Hematopoietic multipotent progenitor cell (in vitro differentiated cells): Measurements from ENCODE around the gene KCNA4. TPM values are rescaled to one million over a fixed set of nuclear protein-coding genes. Genes with fewer than 3 reads are reported as not detected.
"Not testable (repeated sequence)": the region's sequence is repeated elsewhere in the genome, so short reads cannot be mapped to it uniquely, and the experiment has no call there.

Experiments
- DNase-seq, 3 donors: peaks; one replicate each; pipeline ENCODE4 v3.0.0-alpha.2; 2011 to 2015; ENCODE audit warnings: low read depth in 2 of 3, low spot score in 2 of 3
- total RNA-seq: library from RNA; depleted of rRNA; stranded (reverse); fragments of >200 nt; gene quantifications from one replicate; pipeline ENCODE4 v1.2.3, GENCODE V29; 2012

Gene KCNA4
- under 0.01 TPM for total RNA-seq

- peak in 1 of 3 donors; percentile 15 for DNase-seq
These were observed at the start of gene KCNA4 for GRCh38 chr11:30016588-30017363. KCNA4 (minus strand) TSS chr11:30017030; CDS start chr11:30012678, 4,352 bp downstream.

- DNase-seq: no peak
These were observed 45.3 kb upstream of the KCNA4 start for GRCh38 chr11:30062103-30062502.

DNA sequence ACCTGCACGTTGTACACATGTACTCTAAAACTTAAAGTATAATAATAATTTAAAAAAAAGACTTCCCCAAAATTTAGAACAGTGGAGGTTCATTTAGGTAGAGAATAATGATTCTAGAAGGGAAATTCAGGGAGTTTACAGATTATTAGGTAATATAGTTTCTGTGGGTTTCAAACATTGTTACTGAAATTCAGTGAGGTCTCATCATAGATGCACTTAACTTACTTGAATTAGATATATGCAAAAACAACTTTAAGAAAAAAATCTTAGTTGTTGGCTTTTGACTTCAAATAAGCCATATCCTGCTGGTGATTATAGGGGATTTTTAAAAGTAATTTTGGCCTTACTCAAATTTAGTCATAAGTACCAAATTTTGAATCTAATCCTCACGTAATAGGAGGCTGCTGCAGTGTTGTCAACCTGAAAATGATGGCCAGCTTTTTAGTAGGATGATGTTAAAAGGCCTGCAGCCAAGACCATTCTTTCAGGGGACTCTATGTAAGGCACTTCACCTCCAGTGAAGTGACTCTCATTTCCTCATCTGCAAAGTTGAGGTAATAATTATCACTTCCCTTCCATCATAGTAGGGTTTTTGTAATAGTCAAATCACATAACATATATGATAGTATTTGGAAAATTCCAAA, 42.5 kb upstream of the KCNA4 start:
- no peak for DNase-seq

- no peak for DNase-seq
These were observed 32.4 kb upstream of the KCNA4 start for GRCh38 chr11:30049214-30049613.

GRCh38 chr11:30046578-30046945, 29.7 kb upstream of the KCNA4 start:
- DNase-seq: no peak

DNA sequence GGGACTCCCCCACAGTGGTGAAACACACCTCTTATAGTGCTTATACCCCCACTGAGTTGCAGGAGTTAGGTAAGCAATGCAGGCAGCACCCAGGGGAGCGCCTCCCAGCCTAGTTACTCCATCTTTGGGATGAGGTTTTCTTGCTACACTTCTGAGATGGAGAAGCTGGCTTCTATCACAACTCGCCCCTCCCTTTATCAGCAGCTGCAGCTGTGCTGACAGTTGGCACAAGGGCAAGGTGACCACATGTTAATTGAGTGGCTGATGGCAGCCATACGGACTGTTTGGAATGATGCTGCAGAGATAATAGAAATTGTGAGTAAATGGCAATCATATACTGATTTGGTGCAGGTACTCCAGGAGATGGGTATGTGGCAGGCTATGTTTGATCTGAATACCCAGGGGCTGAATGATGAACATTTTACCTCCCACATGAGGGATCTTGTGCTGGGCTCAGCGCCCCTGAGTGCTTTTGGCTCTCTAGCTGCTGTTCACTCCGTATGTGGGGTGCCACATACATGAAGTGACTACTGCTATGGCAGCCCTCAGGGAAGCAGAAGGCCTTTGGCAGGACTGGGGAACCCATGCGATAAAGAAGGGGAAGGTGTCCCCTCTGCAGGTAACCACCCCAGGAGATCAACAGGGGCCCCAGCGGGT, 29.2 kb upstream of the KCNA4 start:
- no peak for DNase-seq

GRCh38 chr11:30045144-30045543, 28.3 kb upstream of the KCNA4 start:
- no peak for DNase-seq

GRCh38 chr11:30041171-30041570, 24.3 kb upstream of the KCNA4 start:
- no peak for DNase-seq

- DNase-seq: not testable (repeated sequence)
These were observed 17.9 kb upstream of the KCNA4 start for GRCh38 chr11:30034746-30035145.

DNA sequence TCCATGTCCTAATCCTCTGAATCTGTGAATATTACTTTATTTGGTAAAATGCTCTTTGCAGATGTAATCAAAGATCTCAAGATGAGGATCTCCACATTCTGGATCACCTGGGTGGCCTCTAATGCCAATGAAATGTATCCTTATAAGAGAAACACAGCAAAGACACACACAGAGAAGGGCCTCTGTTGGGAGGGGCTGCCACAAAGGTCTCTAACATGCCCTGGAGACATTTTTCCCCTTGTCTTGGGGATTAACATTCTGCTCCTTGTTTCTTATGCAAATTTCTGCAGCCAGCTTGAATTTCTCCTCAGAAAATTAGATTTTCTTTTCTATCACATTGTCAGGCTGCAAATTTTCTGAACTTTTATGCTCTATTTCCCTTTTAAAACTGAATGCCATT, 17.3 kb upstream of the KCNA4 start:
- DNase-seq: not testable (repeated sequence)

- DNase-seq: no peak
These were observed 8.7 kb upstream of the KCNA4 start for GRCh38 chr11:30025396-30026139.

DNA sequence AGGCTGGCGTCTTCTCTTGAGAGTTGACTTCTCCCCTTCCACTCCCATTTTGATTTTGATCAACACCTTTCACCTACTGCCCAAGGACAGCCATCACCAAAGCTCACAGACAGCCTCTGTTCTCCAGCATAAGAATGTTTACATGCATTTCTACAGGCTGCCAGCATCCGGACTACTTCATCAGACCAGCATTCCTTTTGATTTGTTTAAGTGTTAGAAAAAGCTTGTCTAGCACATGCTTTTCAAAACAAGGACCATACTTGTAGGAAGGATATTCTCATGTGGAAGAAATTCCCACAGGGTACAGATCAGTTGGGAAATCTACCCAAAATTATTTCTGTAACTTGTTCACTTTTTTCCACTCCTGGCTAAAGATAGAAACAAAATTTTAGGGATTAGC, 6.2 kb upstream of the KCNA4 start:
- no peak for DNase-seq

DNA sequence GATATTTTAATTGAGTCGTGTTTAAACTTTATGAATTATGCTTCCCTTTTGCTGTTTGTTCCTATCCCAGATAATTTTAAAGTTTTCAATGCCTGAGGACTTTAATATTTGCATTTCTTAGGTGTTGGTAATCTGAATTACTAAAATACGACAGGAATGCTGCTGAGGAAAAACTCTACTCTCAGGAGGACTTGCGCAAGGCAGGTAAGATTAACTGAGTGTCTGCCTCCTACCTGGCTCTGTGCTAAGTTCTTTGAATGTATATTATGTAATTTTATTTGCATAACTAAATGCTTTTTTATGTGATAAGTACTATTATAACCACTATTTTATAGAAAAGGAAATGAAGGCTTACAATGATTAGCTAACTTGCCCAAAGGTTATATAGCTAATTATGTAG, 2.7 kb upstream of the KCNA4 start:
- no peak for DNase-seq

DNA sequence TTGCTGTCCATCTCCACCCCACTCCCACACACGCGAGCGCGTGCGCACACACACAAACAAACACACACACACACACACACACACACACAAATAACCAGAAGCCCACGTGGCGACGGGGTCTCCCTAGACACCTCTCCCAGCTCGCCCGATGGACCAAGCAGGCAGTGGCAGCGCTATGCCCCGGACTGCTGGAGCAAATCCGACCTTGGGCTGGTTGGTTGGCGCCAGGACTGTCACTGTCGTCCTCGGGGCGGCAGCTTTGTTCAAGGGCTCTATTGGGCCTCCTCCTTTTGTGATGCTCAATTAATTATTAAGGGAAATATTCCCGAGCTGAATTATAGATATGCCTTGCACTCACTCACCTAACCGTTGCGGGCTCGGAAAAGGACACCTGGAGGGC, 1.7 kb upstream of the KCNA4 start:
- DNase-seq: no peak

DNA sequence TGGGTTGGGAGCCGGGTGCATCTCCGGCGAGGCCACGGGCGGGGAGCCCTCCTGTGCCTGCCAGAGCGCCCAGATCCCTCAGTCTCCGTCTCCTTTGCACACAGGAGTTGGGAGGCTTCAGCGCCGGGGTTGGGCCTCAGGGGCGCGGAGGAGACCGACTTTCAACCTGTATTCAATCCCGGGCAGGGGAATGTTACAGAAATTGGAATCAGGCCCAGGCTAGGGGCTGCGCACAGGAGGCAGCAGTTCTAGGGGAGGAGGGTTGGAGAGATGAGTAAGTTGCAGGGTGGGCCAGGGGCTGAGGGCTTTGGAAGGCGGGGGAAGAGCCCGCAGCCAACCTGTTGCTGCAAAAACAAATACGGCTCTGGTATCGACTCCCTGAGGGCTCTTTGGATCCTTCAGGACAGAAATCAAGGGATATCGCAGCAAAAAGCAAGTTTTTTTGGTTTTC, 640 bp upstream of the KCNA4 start:
- DNase-seq: no peak

- no peak for DNase-seq
These were observed 961 bp downstream of the KCNA4 start for GRCh38 chr11:30015725-30016412.

DNA sequence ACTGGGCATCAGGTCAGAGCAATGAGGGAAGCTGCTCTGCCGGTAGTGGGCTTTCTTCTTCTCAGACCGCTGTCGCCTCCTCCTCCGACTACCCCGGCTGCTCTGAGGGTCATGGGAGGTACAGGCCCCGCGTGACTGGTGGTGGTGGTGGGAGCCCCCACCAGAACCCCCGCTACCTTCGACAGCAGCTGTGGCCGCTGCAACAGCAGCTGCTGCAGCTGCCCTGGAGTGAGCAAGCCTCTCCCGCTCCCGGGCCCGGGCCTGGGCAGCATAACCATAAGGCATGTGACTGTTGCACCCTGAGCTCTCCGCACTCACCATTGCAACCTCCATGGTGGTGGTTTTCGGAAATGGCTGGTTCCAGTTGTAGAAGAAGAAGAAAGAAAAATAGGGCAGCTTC, 4.5 kb downstream of the KCNA4 start:
- DNase-seq: no peak

GRCh38 chr11:30009060-30009459, 7.8 kb downstream of the KCNA4 start:
- DNase-seq: no peak

DNA sequence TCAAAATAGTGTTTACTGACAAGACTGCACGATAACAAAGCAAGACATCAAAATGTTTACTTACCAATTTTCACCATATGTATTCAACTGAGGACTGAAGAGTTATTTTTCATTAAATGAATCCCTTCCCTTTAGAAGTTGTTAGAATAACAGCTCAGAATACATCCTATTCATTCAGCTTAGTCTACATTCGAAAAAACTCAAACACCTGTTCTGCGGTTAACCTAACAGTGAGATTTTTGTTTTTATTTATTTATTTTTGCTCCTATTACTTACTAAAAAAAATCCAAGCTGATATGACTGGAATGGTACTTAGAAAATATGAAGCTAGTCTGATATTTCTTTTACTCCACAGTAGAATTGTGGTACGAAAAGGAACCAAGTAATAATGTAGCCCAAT, 10.0 kb downstream of the KCNA4 start:
- no peak for DNase-seq

DNA sequence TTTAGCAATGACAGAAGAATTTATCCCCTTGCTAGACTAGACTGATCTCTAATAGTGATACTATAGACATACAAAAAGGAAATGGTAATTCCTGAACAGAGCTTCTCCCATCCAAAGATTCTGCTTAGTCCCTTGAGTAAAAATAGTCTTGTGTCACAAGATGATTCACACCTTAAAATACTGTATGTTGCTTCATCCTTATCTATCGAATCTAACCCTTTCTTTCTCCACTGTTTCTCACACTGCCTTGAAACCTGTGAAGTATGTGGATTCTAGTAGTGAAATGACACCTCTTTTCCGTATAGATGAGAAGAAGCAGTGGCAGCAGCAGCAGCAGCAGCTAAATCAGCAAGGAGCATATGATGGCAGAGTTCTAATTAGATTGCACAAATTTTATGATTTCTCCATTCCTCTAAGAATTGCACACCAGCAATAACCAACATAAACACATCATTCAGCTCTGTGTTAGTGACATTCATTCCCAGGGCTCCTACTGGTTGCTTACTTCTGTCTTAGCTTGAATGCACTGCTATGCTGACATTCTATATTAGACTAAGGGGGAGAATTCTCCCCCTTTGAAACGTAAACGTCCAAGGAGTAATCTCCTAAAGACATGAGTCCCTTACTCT, 14.6 kb downstream of the KCNA4 start:
- no peak for DNase-seq
